GM18867 (cell line): Measurements from ENCODE around the gene SPN.
"Not testable (repeated sequence)": the region's sequence is repeated elsewhere in the genome, so short reads cannot be mapped to it uniquely, and the experiment has no call there.

ENCODE experiments used
- ATAC-seq: cut with Tn5 transposase; IDR thresholded peaks from one replicate; pipeline ENCODE4 v1.9.1; 2021; ENCODE audit warnings: mild to moderate bottlenecking, moderate library complexity; ENCODE audit not compliant: unreplicated experiment

SPN gene, protein sequence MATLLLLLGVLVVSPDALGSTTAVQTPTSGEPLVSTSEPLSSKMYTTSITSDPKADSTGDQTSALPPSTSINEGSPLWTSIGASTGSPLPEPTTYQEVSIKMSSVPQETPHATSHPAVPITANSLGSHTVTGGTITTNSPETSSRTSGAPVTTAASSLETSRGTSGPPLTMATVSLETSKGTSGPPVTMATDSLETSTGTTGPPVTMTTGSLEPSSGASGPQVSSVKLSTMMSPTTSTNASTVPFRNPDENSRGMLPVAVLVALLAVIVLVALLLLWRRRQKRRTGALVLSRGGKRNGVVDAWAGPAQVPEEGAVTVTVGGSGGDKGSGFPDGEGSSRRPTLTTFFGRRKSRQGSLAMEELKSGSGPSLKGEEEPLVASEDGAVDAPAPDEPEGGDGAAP

DNA sequence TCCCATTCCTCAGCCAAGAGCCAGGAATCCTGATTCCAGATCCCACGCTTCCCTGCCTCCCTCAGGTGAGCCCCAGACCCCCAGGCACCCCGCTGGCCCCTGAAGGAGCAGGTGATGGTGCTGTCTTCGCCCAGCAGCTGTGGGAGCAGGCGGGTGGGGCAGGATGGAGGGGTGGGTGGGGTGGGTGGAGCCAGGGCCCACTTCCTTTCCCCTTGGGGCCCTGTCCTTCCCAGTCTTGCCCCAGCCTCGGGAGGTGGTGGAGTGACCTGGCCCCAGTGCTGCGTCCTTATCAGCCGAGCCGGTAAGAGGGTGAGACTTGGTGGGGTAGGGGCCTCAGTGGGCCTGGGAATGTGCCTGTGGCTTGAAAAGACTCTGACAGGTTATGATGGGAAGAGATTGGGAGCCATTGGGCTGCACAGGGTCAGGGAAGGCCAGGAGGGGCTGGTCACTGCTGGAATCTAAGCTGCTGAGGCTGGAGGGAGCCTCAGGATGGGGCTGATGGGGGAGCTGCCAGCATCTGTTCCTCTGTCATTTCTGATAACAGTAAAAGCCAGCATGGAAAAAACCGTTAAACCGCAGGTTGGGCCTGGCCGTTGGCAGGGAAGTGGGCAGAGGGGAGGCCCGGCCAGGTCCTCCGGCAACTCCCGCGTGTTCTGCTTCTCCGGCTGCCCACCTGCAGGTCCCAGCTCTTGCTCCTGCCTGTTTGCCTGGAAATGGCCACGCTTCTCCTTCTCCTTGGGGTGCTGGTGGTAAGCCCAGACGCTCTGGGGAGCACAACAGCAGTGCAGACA, at the start of gene SPN:
SPN (plus strand) TSS at position 232 of the 791 bp plus-strand sequence; CDS start at position 714, 482 bp downstream.
- ATAC-seq: no peak

- peak; percentile 44 for ATAC-seq
These were observed 49.6 kb upstream of the SPN start for GRCh38 chr16:29613307-29614057.

DNA sequence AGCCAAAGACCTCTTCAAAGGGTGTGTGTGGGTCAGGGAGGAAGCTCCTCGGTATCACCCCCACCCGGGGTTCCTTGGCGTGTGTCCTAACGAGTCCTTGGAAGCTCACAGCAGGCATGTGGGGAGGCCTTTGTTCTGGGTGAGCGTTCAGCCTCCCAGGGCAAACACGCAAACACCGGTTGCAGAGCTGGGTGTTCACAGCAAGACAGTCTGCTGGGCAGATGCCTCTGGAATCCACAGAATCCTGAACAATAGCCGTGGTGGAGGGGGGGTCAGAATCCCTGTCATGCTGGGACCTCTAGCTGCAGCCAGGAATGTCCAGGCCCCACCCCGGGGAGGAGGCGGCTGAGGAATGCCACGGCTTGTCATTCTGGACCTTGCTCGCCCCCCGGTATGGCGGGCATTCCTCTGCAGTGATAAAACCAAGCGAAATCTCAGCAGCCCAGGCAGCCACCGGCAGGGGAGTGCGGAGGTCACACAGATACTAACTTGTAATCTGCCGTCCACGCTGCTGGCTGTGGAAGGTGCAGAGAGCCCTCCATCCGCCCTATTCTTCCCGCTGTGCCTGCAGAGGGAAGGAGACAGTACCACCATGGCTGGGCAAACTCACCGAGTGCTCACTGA, 48.2 kb upstream of the SPN start:
- ATAC-seq: not testable (repeated sequence)

DNA sequence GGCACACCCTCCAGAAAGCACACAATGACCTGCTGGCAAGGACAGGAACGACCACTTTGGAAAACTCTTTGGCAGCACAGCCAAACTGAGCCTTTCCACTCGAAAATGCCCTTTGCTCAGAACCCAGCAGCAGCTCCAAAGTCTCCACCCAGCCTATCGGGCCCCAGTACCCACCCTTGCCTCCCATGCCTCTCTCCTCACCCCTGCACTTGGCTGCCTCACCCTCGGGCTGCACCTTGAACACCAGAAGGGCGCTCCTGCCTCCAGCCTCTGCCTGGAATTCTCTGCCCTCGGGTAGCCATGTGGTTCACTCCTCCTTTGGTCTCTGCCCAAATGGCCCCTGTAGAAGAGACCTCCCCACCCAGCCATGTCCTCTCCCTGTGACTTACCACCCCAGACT, 46.9 kb upstream of the SPN start:
- ATAC-seq: not testable (repeated sequence)

DNA sequence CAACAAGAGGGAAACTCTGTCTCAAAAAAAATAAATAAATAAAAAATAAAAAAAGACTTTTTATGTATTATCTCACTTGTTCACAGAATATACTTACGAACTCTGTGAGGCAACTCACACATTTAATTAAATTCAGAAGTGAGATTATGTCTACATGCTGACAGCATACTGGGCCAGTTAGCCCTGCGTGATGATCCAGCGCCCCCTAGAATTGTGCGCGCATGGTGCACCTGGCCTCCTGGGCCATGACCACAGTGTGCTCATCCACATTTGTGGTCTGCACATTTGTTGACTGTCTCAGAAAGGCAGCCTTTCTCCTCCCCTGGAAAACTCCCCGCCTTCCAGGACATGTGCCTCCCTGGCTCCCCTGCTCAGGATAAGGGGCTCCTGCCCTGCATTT, 42.5 kb upstream of the SPN start:
- ATAC-seq: not testable (repeated sequence)

DNA sequence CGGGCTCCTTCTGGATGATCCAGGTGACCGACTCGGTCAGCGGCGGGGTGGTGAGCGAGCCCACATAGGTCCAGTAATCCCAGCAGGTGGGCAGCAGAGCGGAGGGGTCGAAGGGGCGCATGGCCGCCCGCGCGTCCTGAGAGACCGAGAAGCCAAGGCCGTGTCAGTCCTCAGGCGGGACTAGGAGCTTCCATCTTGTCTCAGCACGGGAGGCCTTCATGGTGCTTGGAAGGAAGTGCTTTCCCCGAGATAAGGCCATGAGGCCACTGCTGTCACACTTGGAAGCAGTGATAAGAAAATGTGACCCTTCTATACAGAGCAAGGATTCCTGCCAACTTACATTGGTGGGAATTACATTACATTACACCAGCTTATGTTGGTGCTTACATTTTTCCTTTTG, 40.3 kb upstream of the SPN start:
- ATAC-seq: not testable (repeated sequence)

GRCh38 chr16:29623253-29623652, 39.8 kb upstream of the SPN start:
- not testable (repeated sequence) for ATAC-seq

GRCh38 chr16:29625114-29625513, 37.9 kb upstream of the SPN start:
- not testable (repeated sequence) for ATAC-seq

GRCh38 chr16:29626778-29627331, 36.2 kb upstream of the SPN start:
- ATAC-seq: peak; percentile 70

DNA sequence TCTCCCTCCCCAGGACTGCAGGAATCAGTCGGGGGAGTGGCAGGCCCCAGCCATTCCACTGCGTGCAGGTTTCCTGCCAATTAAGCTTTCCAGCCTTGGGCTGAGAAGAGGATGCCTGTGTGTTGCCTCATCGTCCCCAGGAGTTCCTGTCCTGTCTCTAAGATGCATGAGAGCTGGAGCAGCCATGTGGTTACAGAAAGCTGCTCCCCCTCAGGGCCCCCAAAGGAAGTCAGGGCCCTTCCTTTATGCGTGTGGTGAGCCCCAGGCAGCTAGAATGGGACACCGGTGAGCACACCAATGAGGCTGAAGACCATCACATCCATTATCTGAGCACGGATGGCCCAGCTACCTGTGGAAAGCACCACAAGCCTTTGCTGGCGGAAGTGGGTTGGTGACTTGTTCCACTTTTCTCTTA, 35.4 kb upstream of the SPN start:
- peak; percentile 47 for ATAC-seq

- not testable (repeated sequence) for ATAC-seq
These were observed 34.3 kb upstream of the SPN start for GRCh38 chr16:29628707-29629106.

DNA sequence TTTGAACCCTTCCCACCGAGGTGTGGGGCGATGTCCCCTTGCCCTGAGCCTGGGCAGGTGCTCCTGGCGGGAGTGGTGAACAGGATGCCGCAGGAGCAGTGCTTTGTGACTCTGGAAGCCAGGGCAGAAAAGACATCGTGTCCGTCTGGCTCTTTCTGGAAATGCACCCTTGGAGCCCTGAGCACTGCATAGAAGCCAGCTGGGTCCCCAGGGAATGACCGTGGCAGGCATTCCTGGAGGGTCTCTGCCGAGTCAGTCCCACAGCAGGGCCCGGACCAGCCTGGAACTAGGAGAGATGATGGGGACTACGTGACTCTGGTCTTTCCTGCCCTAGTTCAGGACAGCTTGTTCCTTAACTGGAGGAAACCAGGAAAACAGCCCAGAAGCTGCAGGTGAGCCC, 33.7 kb upstream of the SPN start:
- not testable (repeated sequence) for ATAC-seq

DNA sequence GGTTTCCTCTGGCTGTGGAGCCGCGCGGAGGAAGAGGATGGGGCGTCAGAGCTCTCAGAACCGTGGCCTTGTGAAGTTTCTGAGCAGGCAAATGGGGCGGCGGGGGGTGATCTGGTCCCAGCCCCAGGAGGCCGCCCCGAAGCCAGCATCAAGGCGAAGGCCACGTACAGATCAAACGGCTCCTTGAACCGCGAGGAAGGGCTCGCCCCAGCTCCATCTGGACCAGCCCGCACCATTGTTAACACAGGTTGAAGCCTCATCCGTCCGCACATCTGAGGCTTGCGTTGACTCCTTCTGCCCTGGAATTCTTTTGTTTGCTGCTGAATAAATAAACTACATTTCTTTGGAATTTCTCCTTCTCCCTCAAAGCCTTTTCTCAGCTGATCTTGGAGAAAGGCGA, 31.4 kb upstream of the SPN start:
- not testable (repeated sequence) for ATAC-seq

- ATAC-seq: not testable (repeated sequence)
These were observed 27.1 kb upstream of the SPN start for GRCh38 chr16:29635902-29636301.

DNA sequence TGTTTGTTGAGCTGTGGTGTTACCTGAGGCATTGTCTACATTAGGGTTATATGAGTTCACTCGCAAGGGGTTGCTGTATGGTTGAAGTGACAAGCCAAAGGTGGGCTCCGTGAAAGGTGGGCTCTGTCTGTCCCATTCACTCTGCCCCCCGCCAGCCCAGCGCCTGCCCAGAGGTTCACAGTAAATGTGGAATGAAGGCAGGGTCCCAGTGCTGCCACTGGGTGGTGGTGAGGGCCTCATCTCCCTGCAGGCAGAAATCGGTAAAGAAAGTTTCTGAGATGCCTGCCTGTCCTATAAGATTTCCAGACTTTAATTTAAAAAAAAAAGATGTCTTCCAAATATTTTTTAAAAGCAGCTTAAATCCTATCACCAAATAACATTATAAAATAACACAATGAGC, 26.7 kb upstream of the SPN start:
- ATAC-seq: not testable (repeated sequence)

GRCh38 chr16:29638751-29639150, 24.3 kb upstream of the SPN start:
- not testable (repeated sequence) for ATAC-seq

GRCh38 chr16:29641561-29641960, 21.5 kb upstream of the SPN start:
- no peak for ATAC-seq

GRCh38 chr16:29643596-29643995, 19.5 kb upstream of the SPN start:
- no peak for ATAC-seq

- peak; percentile 57 for ATAC-seq
These were observed 18.6 kb upstream of the SPN start for GRCh38 chr16:29644338-29644857.
